C4-2B (cell line): ENCODE results near the gene ACLY.

ENCODE experiments used
- H3K27ac ChIP-seq: fragments of 450-650 bp; 2 replicates; pipeline ENCODE4 v1.5.1; 2017
- ZFX ChIP-seq: fragments of 450-650 bp; IDR thresholded peaks from 2 replicates; pipeline ENCODE4 v1.6.1; 2017
- TF ChIP-seq, protein P1 (sequence below): fragments of 450-650 bp; conservative IDR thresholded peaks from 2 replicates; pipeline ENCODE4 v1.5.1; 2017; ENCODE audit warnings: mild to moderate bottlenecking

ACLY gene

GRCh38 chr17:41915566-41915965 is 3.2 kb downstream of the ACLY start:
- no peak for TF ChIP-seq ZFX
- TF ChIP-seq, protein P1, sequence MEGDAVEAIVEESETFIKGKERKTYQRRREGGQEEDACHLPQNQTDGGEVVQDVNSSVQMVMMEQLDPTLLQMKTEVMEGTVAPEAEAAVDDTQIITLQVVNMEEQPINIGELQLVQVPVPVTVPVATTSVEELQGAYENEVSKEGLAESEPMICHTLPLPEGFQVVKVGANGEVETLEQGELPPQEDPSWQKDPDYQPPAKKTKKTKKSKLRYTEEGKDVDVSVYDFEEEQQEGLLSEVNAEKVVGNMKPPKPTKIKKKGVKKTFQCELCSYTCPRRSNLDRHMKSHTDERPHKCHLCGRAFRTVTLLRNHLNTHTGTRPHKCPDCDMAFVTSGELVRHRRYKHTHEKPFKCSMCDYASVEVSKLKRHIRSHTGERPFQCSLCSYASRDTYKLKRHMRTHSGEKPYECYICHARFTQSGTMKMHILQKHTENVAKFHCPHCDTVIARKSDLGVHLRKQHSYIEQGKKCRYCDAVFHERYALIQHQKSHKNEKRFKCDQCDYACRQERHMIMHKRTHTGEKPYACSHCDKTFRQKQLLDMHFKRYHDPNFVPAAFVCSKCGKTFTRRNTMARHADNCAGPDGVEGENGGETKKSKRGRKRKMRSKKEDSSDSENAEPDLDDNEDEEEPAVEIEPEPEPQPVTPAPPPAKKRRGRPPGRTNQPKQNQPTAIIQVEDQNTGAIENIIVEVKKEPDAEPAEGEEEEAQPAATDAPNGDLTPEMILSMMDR = no peak
- no peak overlapping the region; the same call in 1 of the 2 replicates for H3K27ac ChIP-seq

DNA sequence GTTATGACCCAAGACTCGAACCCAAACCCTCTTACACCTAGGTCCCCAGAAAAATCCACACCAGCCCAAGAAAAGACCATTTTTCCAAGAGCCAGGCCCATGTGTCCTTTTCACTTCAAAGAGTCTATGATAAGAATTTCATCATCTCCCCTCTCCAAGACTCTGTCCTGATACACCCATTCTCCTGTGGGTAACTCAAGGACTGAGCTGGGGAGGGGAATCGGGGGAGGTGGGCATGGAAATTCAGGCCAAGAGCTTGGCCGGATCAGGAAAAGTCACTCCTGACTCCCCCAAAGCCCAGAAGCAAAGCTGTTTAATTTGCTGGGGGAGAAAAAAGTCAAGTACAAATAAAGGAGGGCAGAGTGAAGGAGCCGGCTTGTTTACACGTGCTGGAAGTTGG is 3.7 kb downstream of the ACLY start:
- H3K27ac ChIP-seq = no peak overlapping the region

GRCh38 chr17:41914358-41914766 is 4.4 kb downstream of the ACLY start:
- no peak for TF ChIP-seq ZFX
- TF ChIP-seq, protein P1 = no peak

More for the DNA sequence above, 3.7 kb downstream of the ACLY start:
- TF ChIP-seq, protein P1 = no peak

DNA sequence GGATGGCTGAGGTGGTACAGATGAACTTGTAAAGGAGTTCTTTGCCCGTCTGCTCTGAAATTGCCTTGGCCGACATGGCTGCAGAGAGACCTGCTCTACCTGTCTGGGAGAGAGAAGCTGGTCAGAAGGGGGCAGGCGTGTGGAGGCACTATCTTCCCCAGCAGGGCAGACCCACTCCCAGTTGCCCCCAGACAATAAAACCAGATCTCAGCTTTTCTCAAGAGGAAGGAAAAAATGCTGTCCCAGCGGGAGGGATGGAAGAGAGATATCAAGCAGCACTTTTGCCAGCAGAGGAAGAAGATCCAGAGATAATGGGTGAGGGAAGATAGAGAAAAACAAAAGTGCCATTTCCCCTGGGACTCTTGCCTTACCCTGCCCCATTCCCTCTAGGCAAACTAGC is 5.0 kb downstream of the ACLY start:
- TF ChIP-seq, protein P1 = no peak
- no peak for TF ChIP-seq ZFX
- peak overlapping the region; percentile 3; the same call in 1 of the 2 replicates for H3K27ac ChIP-seq

More at GRCh38 chr17:41914358-41914766, 4.4 kb downstream of the ACLY start:
- peak overlapping the region; percentile 3; the same call in 1 of the 2 replicates for H3K27ac ChIP-seq

GRCh38 chr17:41912925-41913324 is 5.8 kb downstream of the ACLY start:
- TF ChIP-seq ZFX = no peak
- TF ChIP-seq, protein P1 = no peak
- no peak overlapping the region for H3K27ac ChIP-seq

GRCh38 chr17:41910701-41911391 is 7.9 kb downstream of the ACLY start:
- H3K27ac ChIP-seq = no peak overlapping the region
- TF ChIP-seq, protein P1 = no peak
- TF ChIP-seq ZFX = no peak

DNA sequence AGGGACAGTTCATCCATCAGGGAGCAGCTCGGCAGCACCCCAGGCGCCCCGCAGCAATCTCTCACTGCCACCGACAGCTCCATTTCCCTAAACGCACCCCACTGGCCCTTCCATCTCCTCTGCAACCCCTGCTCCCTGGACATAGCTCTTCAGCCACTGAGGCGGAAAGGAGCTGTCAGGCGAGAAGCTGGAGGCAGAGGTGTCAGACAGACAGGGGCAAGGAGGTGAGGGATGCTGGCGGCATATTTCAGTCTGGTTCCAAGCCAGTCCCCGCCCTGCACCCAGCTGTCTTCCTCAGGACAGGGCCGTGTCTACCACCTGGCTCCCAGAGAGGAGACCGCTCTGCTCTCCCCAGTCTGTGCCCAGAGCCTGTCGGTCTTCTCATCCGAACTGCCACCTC is 9.7 kb downstream of the ACLY start:
- H3K27ac ChIP-seq = no peak overlapping the region
- TF ChIP-seq, protein P1 = no peak
- TF ChIP-seq ZFX = no peak
